ENCODE measurements around the gene MYO7B.

- no peak for TF ChIP-seq CTCF (IDR thresholded peaks at IDR 0.05)
- TF ChIP-seq EZH2 (IDR thresholded peaks at IDR 0.05; ENCODE audit: borderline replicate concordance, insufficient read depth, low read depth, low read length, poor library complexity, severe bottlenecking), result no peak
Observed at GRCh38 chr2:127641133-127641532, 105.7 kb downstream of the MYO7B start.

Measured in B cell (primary cell).